ENCODE results near the gene PLA2G2F. TPM values are rescaled to one million over a fixed set of nuclear protein-coding genes. Genes with fewer than 3 reads are reported as not detected.

PLA2G2F gene
- total RNA-seq, 2 experiments from 2014 or later, result not detected

DNA sequence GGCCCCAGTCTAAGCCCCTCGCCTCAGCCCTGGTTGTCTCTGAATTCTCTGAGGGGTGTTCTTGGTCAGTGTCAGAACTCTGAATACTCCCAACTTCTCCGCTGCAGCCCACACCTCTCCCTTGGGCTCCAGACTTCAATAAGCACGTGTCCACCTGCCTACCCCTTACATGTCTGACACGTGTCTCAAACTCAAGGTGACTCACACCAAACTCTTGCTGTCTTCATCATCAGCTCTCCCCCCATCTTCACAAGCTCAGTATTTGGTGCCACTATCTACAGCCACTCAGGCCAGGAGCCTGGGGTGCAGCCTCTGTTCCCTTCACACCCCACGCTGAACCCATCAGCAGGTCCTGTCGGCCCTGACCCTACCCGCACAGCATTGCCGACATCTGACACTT, 28.0 kb downstream of the PLA2G2F start:
- intact Hi-C loops (cut with micrococcal nuclease), result no loop called here
- Mint-ChIP-seq H3K9me3 (peaks cover 28% of the 10 kb centered on the region), H3K4me1 (ENCODE audit: low read depth) (peaks cover 7% of the 10 kb centered on the region), H3K36me3 (peaks cover 9% of the 10 kb centered on the region), H3K27ac (no peak overlapping the region), H3K27me3 (peaks cover 2% of the 10 kb centered on the region), H3K4me3 (no peak overlapping the region)
- CTCF ChIA-PET, result interaction anchor here (6.4 to 7.8 kb wide), 2 partner anchors 27 kb away, joined by 47 to 58 read pairs; no protein-coding TSS in a partner anchor
- POLR2A ChIA-PET, result no interaction called here
- DNase-seq, result no peak

DNA sequence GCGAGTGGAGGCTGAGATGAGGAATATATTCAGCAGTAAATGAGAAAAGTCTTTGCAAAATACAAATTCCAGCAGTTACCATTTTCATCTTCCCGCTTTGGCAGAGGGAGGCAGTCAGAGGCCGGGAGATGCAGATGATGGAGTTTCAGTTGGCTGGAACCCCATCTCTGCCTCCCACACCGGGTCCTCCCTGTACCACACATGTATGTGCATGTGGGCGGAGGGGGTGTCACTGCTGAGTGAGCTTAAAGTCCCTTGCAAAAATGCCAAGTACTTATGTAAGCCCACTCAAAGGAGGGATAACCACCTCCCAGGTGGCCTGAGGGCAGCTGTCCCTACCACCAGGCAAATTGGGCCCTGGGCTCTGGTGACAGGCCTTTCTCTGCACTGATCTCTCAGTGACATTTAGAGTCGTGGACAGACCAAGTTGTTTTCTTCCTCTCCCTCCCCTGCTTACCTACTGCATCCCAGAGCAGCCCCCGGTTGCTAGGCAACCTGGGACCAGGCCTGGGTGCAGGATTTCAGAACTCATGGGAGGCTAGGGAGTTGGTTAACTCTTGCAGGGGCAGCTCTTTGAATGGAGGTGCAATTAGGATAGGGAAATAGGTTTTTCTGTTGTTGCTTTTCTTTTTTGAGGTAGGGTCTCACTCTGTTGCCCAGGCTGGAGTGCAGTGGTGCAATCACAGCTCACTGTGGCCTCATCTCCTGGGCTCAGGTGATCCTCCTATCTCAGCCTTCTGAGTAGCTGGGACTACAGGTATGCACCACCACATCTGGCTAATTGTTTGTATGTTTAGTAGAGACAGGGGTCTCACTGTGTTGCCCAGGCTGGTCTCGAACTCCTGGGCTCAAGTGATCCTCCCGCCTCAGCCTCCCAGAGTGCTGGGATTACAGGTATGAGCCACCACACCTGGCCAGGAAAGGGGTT, 29.7 kb downstream of the PLA2G2F start:
- Mint-ChIP-seq H3K36me3 (peaks cover 4% of the 10 kb centered on the region), H3K27me3 (peaks cover 2% of the 10 kb centered on the region), H3K4me1 (ENCODE audit: low read depth) (peaks cover 9% of the 10 kb centered on the region), H3K27ac (no peak overlapping the region), H3K4me3 (no peak overlapping the region), H3K9me3 (peaks cover 13% of the 10 kb centered on the region)
- ChIA-PET CTCF (interaction anchor here (7.8 kb wide), 1 partner anchor 25 kb away, joined by 47 read pairs; no protein-coding TSS in a partner anchor), POLR2A (no interaction called here)
- no peak for DNase-seq
- intact Hi-C loops (cut with micrococcal nuclease), result no loop called here

DNA sequence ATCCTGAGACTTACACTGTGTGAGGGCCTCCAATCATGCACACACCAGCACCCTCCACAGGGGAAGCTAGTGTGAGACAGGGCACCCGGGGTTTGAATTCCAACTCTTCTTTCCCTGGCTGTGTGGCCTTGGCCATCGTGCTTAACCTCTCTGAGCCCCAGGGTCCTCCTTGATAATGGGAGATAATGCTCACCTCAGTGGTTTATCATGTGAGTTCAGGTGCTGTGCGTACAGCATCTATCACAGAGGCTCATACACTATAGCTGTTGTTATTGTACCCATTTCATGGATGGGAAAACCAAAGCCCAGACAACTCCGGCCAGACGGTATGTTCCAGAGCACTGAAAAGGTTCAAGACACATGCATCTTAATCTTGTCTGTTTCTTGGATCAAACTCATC, 30.8 kb downstream of the PLA2G2F start:
- Mint-ChIP-seq H3K4me1 (ENCODE audit: low read depth) (peaks cover 12% of the 10 kb centered on the region), H3K4me3 (no peak overlapping the region), H3K36me3 (peaks cover 4% of the 10 kb centered on the region), H3K27ac (no peak overlapping the region), H3K9me3 (peaks cover 4% of the 10 kb centered on the region), H3K27me3 (peaks cover 2% of the 10 kb centered on the region)
- DNase-seq, result no peak
- CTCF ChIA-PET, result interaction anchor here (7.8 kb wide), 1 partner anchor 24 kb away, joined by 47 read pairs; no protein-coding TSS in a partner anchor
- intact Hi-C loops (cut with micrococcal nuclease), result no loop called here
- POLR2A ChIA-PET, result no interaction called here

DNA sequence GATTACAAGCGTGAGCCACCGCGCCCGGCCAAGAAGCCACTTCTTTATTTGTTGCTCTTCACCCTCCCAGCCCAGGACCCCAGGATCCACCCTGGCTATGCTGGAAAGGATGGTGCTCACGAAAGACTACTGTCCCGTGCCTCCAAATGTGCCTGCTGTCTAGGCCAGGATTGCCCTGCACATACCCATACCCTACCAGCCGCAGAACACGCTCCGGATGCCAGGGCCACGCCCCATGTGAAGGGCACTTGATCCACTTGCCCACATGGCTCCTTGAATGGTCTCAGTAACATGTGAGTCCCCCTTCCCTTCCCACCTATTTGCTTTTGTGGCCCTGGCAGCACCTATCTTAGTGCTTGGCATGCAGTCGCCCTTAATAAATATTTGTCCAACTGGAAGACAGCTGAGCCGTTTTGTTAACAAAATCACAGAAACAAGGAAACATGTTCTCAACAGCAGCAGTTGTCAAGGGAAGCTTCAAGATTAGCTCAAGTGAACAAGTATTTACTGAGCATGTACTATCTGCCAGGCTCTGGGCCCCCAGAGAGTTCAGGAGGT, 33.0 kb downstream of the PLA2G2F start:
- H3K9me3 Mint-ChIP-seq, result no peaks in the 10 kb centered on the region
- H3K36me3 Mint-ChIP-seq, result no peaks in the 10 kb centered on the region
- POLR2A ChIA-PET, result no interaction called here
- H3K4me1 Mint-ChIP-seq (ENCODE audit: low read depth), result peaks cover 16% of the 10 kb centered on the region
- H3K27ac Mint-ChIP-seq, result no peak overlapping the region
- H3K4me3 Mint-ChIP-seq, result no peak overlapping the region
- intact Hi-C loops (cut with micrococcal nuclease), result no loop called here
- DNase-seq, result no peak
- CTCF ChIA-PET, result interaction anchor here (0.7 to 7.8 kb wide), 6 partner anchors 8 to 255 kb away, joined by 3 to 47 read pairs (median 4); no protein-coding TSS in a partner anchor
- H3K27me3 Mint-ChIP-seq, result no peaks in the 10 kb centered on the region

DNA sequence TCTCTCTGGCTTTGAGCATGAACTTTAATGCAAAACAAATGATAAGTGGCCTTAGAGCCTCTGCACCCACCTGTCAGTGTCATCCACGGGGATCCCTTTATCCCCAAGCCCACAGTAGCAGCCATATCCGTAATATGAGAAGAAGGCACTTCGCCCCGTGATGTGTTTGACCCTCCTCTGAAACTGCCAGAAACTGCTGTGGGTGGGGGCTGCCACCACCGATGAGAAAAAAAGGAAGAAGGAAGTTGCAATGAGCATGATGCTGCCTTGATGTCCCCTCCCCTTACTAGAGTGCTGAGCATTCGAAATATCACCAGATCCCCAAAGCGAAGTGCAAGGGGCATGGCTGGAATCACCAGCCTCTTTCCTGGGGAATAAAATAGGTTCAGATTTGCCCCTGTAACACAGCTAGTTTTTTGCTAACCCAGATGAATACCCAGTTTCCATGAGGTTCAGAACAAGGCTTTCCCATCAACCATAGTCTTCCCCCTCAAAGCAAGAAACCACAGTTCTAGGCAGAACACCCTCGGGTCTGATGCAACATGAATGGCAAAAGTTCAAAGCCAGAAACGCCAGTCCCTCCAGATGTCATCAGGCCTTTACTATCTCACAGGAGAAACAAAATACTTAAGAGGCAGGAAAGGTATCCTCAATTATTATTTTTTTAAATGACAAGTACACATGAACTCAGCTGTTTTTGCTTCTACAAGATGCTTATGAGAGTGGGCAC, 36.0 kb downstream of the PLA2G2F start:
- Mint-ChIP-seq H3K36me3 (no peaks in the 10 kb centered on the region), H3K27ac (no peak overlapping the region), H3K4me3 (no peak overlapping the region), H3K9me3 (peaks cover 9% of the 10 kb centered on the region), H3K27me3 (no peaks in the 10 kb centered on the region), H3K4me1 (ENCODE audit: low read depth) (peaks cover 16% of the 10 kb centered on the region)
- ChIA-PET CTCF (interaction anchor here (0.9 to 7.8 kb wide), 3 partner anchors 19 to 38 kb away, joined by 3 to 47 read pairs (median 6); no protein-coding TSS in a partner anchor), POLR2A (no interaction called here)
- intact Hi-C loops (cut with micrococcal nuclease), result no loop called here
- no peak for DNase-seq

DNA sequence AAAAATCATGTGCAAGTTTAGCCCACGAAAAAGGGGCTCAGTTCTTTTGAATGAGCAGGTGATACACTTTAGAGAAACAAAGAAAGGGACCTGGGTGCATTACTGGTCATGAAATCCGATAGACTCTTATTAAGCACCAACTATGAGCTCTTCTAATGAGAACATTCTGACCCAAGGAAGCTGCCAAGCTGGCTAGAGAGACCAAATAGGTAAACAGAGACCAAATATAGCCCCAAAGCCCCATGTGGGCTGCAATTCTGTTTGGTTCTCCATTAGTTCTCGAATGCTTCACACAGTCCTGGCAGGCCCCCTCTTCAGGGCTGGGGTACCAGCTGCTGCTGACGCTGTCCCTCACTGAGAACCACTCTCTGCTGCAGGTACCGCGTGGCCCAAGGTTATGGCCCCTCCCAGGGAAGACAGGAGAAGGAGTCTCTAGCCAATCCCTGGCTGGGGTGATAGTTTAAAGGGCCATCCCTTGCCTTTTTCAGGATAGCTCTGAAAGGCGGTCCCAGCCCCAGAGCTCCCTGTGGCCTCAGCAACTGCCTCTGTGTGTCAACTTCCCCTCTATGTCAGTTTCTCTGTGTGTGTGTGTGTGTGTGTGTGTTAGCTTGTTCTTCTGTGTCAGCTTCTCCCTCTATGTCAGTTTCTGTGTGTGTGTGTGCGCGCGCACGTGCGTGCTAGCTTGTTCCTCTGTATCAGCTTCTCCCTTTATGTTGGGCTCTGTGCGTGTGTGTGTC, 39.7 kb downstream of the PLA2G2F start:
- Mint-ChIP-seq H3K4me1 (ENCODE audit: low read depth) (peaks cover 8% of the 10 kb centered on the region), H3K9me3 (peaks cover 11% of the 10 kb centered on the region), H3K27me3 (peaks cover 5% of the 10 kb centered on the region), H3K27ac (no peak overlapping the region), H3K36me3 (no peaks in the 10 kb centered on the region), H3K4me3 (no peak overlapping the region)
- ChIA-PET CTCF (interaction anchor here (1.1 to 7.1 kb wide), 5 partner anchors 9 to 87 kb away, joined by 3 to 60 read pairs (median 5); no protein-coding TSS in a partner anchor), POLR2A (no interaction called here)
- DNase-seq, result no peak
- intact Hi-C loops (cut with micrococcal nuclease), result no loop called here

DNA sequence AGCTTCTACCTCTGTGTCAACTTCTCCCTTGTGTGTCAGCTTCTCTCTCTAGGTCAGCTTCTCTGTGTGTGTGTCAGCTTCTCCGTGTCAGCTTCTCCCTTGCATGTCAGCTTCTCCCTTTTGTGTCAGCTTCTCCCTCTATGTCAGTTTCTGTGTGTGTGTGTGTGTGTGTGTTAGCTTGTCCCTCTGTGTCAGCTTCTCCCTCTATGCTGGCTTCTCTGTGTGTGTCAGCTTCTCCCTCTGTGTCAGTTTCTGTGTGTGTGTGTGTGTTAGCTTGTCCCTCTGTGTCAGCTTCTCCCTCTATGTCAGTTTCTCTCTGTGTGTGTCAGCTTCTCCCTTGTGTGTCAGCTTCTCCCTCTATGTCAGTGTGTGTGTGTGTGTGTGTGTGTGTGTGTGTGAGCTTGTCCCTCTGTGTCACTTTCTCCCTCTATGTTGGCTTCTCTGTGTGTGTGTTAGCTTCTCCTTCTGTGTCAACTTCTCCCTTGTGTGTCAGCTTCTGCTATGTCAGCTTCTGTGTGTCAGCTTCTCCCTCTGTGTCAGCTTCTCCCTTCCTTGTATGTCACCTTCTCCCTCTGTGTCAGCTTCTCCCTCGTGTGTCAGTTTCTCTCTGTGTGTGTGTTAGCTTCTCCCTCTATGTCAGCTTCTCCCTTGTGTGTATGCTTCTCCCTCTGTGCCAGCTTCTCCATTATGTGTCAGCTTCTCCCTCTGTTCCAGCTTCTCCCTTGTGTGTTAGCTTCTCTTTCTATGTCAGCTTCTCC, 40.4 kb downstream of the PLA2G2F start:
- H3K27ac Mint-ChIP-seq, result no peak overlapping the region
- intact Hi-C loops (cut with micrococcal nuclease), result no loop called here
- no peak for DNase-seq
- H3K4me3 Mint-ChIP-seq, result no peak overlapping the region
- H3K27me3 Mint-ChIP-seq, result peaks cover 5% of the 10 kb centered on the region
- H3K36me3 Mint-ChIP-seq, result no peaks in the 10 kb centered on the region
- H3K9me3 Mint-ChIP-seq, result peaks cover 11% of the 10 kb centered on the region
- POLR2A ChIA-PET, result no interaction called here
- peaks cover 15% of the 10 kb centered on the region for H3K4me1 Mint-ChIP-seq (ENCODE audit: low read depth)
- CTCF ChIA-PET, result interaction anchor here (0.8 to 7.1 kb wide), 9 partner anchors 8 to 238 kb away, joined by 3 to 60 read pairs (median 4); no protein-coding TSS in a partner anchor

DNA sequence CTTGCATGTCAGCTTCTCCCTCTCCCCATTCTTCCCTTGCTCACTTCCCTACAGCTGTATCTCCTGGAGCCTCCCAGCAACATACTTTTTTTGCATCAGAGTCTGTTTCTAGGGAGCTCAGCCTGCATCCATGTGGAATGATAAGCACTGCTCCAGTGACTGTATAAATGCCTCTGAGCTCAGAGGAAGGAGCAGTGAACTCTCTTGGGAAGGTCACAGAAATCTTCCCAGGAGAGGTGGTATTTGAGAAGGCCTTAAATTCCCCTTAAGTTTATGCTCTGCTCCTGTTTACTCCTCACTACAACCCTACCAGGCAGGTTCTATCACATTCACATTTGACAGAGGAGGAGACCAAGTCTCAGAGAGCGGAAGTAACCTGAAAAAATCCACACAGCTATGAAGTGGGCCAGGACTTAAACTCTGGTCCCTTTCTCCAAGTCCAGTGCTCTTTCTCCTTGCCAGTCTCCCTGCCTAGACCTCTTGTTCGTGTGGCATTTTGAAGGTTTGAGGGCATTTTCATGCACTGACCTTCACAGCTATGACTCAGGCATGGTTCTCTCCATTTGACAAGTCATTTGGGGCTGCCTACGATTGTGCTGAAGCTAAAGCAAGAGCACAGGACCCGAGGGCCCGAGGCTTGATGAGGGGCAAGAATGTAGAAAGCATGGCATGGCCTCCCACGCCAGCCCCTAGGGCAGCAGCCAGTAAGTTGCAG, 41.2 kb downstream of the PLA2G2F start:
- H3K4me3 Mint-ChIP-seq, result no peak overlapping the region
- H3K4me1 Mint-ChIP-seq (ENCODE audit: low read depth), result peaks cover 15% of the 10 kb centered on the region
- peaks cover 5% of the 10 kb centered on the region for H3K27me3 Mint-ChIP-seq
- no peak overlapping the region for H3K27ac Mint-ChIP-seq
- intact Hi-C loops (cut with micrococcal nuclease), result no loop called here
- ChIA-PET POLR2A (no interaction called here), CTCF (interaction anchor here (0.8 to 7.1 kb wide), 7 partner anchors 9 to 238 kb away, joined by 3 to 60 read pairs (median 4); no protein-coding TSS in a partner anchor)
- peaks cover 11% of the 10 kb centered on the region for H3K9me3 Mint-ChIP-seq
- DNase-seq, result no peak
- H3K36me3 Mint-ChIP-seq, result no peaks in the 10 kb centered on the region

DNA sequence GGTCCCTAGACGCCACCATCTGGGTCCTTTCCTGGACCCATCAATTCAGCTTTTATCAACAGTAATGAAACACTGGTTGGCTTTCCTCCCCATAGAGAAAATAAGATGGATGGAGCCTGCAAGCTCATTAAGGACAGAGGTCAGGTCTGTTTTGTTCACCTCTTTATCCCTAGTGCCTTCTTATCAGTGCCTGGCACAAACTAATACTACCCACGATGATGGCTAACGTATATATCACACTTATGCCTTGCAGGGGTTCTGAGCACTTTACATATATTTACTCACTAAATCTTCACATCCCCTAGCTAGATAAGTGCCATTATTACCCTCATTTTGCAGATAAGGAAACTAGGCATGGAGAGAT, 41.7 kb downstream of the PLA2G2F start:
- ChIA-PET CTCF (interaction anchor here (1.2 to 7.1 kb wide), 3 partner anchors 14 to 31 kb away, joined by 3 to 60 read pairs (median 9); no protein-coding TSS in a partner anchor), POLR2A (no interaction called here)
- Mint-ChIP-seq H3K36me3 (no peaks in the 10 kb centered on the region), H3K4me1 (ENCODE audit: low read depth) (peaks cover 16% of the 10 kb centered on the region), H3K27me3 (peaks cover 5% of the 10 kb centered on the region), H3K9me3 (peaks cover 11% of the 10 kb centered on the region), H3K27ac (no peak overlapping the region), H3K4me3 (no peak overlapping the region)
- no peak for DNase-seq
- intact Hi-C loops (cut with micrococcal nuclease), result no loop called here

DNA sequence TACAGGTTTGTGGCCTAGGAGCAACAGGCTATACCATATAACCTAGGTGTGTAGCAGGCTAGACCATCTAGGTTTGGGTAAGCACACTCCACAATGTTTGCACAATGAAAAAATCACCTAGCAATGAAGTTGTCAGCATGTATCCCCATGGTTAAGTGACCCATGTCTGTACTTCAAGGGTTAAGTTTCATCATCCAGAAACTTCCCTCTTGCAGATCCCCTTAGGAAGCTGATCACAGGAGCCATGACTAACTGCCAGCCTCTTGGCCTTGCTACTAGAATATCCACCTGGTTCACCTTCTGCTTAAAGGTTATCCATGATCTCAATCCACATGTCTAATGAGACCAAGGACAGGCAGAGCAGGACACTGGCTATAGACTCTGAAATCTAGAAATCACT, 43.3 kb downstream of the PLA2G2F start:
- ChIA-PET CTCF (interaction anchor here (0.5 to 7.1 kb wide), 2 partner anchors 12 to 310 kb away, joined by 3 to 60 read pairs; no protein-coding TSS in a partner anchor), POLR2A (no interaction called here)
- intact Hi-C loops (cut with micrococcal nuclease), result no loop called here
- Mint-ChIP-seq H3K36me3 (no peaks in the 10 kb centered on the region), H3K9me3 (peaks cover 11% of the 10 kb centered on the region), H3K27me3 (peaks cover 5% of the 10 kb centered on the region), H3K4me3 (no peak overlapping the region), H3K27ac (no peak overlapping the region), H3K4me1 (ENCODE audit: low read depth) (peaks cover 29% of the 10 kb centered on the region)
- DNase-seq, result no peak
